ENCODE results near the gene MRPS2. TPM values are rescaled to one million over a fixed set of nuclear protein-coding genes. Genes with fewer than 3 reads are reported as not detected.

Gene MRPS2
- total and polyA plus RNA-seq, 2 of the 4 experiments (the other 2 are of a cell fraction), result 53.1 to 104 TPM

- ATAC-seq (ENCODE audit: low read depth), result no peak
Measured at GRCh38 chr9:135461936-135462335, 38.5 kb upstream of the MRPS2 start.

More at GRCh38 chr9:135461936-135462335, 38.5 kb upstream of the MRPS2 start:
- Histone ChIP-seq H2BK15ac (ENCODE audit: low read depth, low read length) (no peak overlapping the region), H2AK9ac (replicated peaks; ENCODE audit: low read depth, low read length, poor library complexity) (no peak overlapping the region), H3K56ac (ENCODE audit: extremely low read depth, insufficient read depth, low read length) (no peak overlapping the region), H3K14ac (replicated peaks; ENCODE audit: low read depth, low read length) (no peak overlapping the region), H2AK5ac (ENCODE audit: low read depth, low read length) (no peak overlapping the region), H3K4ac (ENCODE audit: low read depth, low read length) (no peak overlapping the region), H3K79me1 (ENCODE audit: low read depth in 1 of 2, low read length in 2 of 2) (no peaks in the 10 kb centered on the region), H2BK120ac (ENCODE audit: low read depth, low read length) (no peak overlapping the region), H2AFZ (replicated peaks; ENCODE audit: low read length, poor library complexity) (no peak overlapping the region), H4K20me1 (ENCODE audit: insufficient read depth, low read length) (no peaks in the 10 kb centered on the region), H3K36me3 (ENCODE audit: control insufficient read depth, insufficient read depth, low read length) (no peaks in the 10 kb centered on the region), H3K23ac (ENCODE audit: low read depth, low read length) (no peak overlapping the region), H3K4me3 (ENCODE audit: insufficient read depth, low read depth, low read length) (no peak overlapping the region), H4K91ac (ENCODE audit: insufficient read depth, low read depth, low read length) (no peak overlapping the region), H3K4me2 (ENCODE audit: low read depth, low read length) (no peak overlapping the region), H3K27ac (ENCODE audit: insufficient read depth, low read length) (no peak overlapping the region), H4K5ac (ENCODE audit: low read depth, low read length) (no peak overlapping the region), H2BK5ac (ENCODE audit: low read depth, low read length, poor library complexity, severe bottlenecking) (no peak overlapping the region), H4K8ac (ENCODE audit: low read depth in 2 of 2, low read length in 2 of 2) (no peak overlapping the region), H3K4me1 (ENCODE audit: control insufficient read depth, insufficient read depth, low read length) (peaks cover 2% of the 10 kb centered on the region; the same call in 1 of the 2 replicates), H3K9me1 (ENCODE audit: insufficient read depth, low read length) (peaks cover 7% of the 10 kb centered on the region), H3K9me3 (ENCODE audit: control insufficient read depth, insufficient read depth, low read length) (no peaks in the 10 kb centered on the region), H2BK20ac (ENCODE audit: low read depth, low read length) (no peak overlapping the region), H3K18ac (ENCODE audit: low read depth, low read length) (no peak overlapping the region), H3K27me3 (ENCODE audit: control insufficient read depth, insufficient read depth, low read length) (peaks cover 5% of the 10 kb centered on the region; the same call in 1 of the 2 replicates), H3K9ac (ENCODE audit: low read depth, low read length) (no peak overlapping the region)
- no peak for TF ChIP-seq ELK1 (IDR thresholded peaks at IDR 0.05; ENCODE audit: borderline replicate concordance, low read depth, low read length)
- TF ChIP-seq SMC3 (IDR thresholded peaks at IDR 0.05; ENCODE audit: low read depth, low read length), result no peak
- TF ChIP-seq USF2 (IDR thresholded peaks at IDR 0.05; ENCODE audit: low read depth, low read length), result no peak
- TF ChIP-seq CTCF (conservative IDR thresholded peaks at IDR 0.05; ENCODE audit: low read depth, low read length), result no peak
- TF ChIP-seq MXI1 (IDR thresholded peaks at IDR 0.05; ENCODE audit: borderline replicate concordance, low read depth, low read length), result no peak
- no peak for TF ChIP-seq POLR2A (IDR thresholded peaks at IDR 0.05; ENCODE audit: low read depth, low read length)
- no peak for TF ChIP-seq NFE2L2 (IDR thresholded peaks at IDR 0.05; ENCODE audit: low read depth, low read length)
- TF ChIP-seq CHD1 (IDR thresholded peaks at IDR 0.05; ENCODE audit: low read depth, low read length), result no peak
- no peak for TF ChIP-seq MAZ (IDR thresholded peaks at IDR 0.05; ENCODE audit: borderline replicate concordance, low read depth, low read length)
- no peak for TF ChIP-seq RFX5 (IDR thresholded peaks at IDR 0.05; ENCODE audit: low read depth, low read length)
- no peak for TF ChIP-seq RCOR1 (IDR thresholded peaks at IDR 0.05; ENCODE audit: insufficient replicate concordance, low read length)
- no peak for TF ChIP-seq CEBPB (IDR thresholded peaks at IDR 0.05; ENCODE audit: low read depth, low read length)
- TF ChIP-seq FOS (IDR thresholded peaks at IDR 0.05; ENCODE audit: low read depth, low read length), result no peak
- TF ChIP-seq RAD21 (IDR thresholded peaks at IDR 0.05; ENCODE audit: low read length), result no peak
- TF ChIP-seq BHLHE40 (IDR thresholded peaks at IDR 0.05; ENCODE audit: low read depth, low read length), result no peak
- no peak for TF ChIP-seq MAFK (IDR thresholded peaks at IDR 0.05; ENCODE audit: low read depth, low read length)
- dilution Hi-C loops (cut with HindIII; ENCODE audit: low sequenced_read_pairs, unreplicated experiment) (no loop called here), intact Hi-C loops (cut with micrococcal nuclease) (no loop called here), in situ Hi-C loops (cut with MboI; ENCODE audit: low sequenced_read_pairs) (no loop called here)
- 82% methylated on average over 11 of the region's 11 CpGs; no CpG with 5 or more reads in 1 of the 2 experiments for WGBS, 2 experiments (ENCODE audit: extremely low coverage in 2 of 2, insufficient read length in 1 of 2)
- ChIA-PET CTCF (no interaction called here), POLR2A (ENCODE audit: unreplicated experiment) (no interaction called here)
- no TSS peak for BruUV-seq (replicated peaks)
- no peak for DNase-seq
